Neural cell (in vitro differentiated cells): ENCODE results near the gene PP2D1. TPM values are rescaled to one million over a fixed set of nuclear protein-coding genes. Genes with fewer than 3 reads are reported as not detected.

Experiments
- H2AFZ ChIP-seq: fragments of 200-600, 300-800 bp; sonication (generic), shearing (Covaris generic); 2 replicates; pipeline ENCODE4 v1.6.0; 2014; ENCODE audit warnings: low read depth, mild to moderate bottlenecking, antibody characterized with exemption, low read length, moderate library complexity
- H3F3A ChIP-seq: fragments of 200-600 bp; shearing (Covaris generic); 2 replicates; pipeline ENCODE4 v1.6.1; 2016; ENCODE audit warnings: mild to moderate bottlenecking, moderate library complexity, mixed read lengths, antibody characterized with exemption, low read length; ENCODE audit not compliant: insufficient read depth, poor library complexity, severe bottlenecking
- H3K27ac ChIP-seq: fragments of 200-600, 300-800 bp; sonication (generic), shearing (Covaris generic); 2 replicates; pipeline ENCODE4 v1.5.1; 2014; ENCODE audit warnings: mild to moderate bottlenecking, low read length, moderate library complexity
- H3K27me3 ChIP-seq: fragments of 300-800, 200-600 bp; sonication (generic), shearing (Covaris generic); 2 replicates; pipeline ENCODE4 v1.6.0; 2014; ENCODE audit warnings: mild to moderate bottlenecking, low read depth, low read length, moderate library complexity; ENCODE audit not compliant: insufficient read depth
- H3K36me3 ChIP-seq: fragments of 300-800, 200-600 bp; sonication (generic), shearing (Covaris generic); 2 replicates; pipeline ENCODE4 v1.5.1; 2014; ENCODE audit warnings: mild to moderate bottlenecking, antibody characterized with exemption, low read length, moderate library complexity; ENCODE audit not compliant: insufficient read depth
- H3K4me2 ChIP-seq: fragments of 300-800, 200-600 bp; sonication (generic), shearing (Covaris generic); 2 replicates; pipeline ENCODE4 v1.6.0; 2014; ENCODE audit warnings: mild to moderate bottlenecking, low read length
- H3K4me3 ChIP-seq: fragments of 300-800, 200-600 bp; sonication (generic), shearing (Covaris generic); 2 replicates; pipeline ENCODE4 v1.5.1; 2014; ENCODE audit warnings: mild to moderate bottlenecking, low read length, moderate library complexity
- H3K79me2 ChIP-seq: fragments of 200-600 bp; shearing (Covaris generic); replicated peaks from 2 replicates; pipeline ENCODE4 v1.6.0; 2014; ENCODE audit warnings: mild to moderate bottlenecking, low read length, moderate library complexity; ENCODE audit not compliant: insufficient read depth
- H3K9ac ChIP-seq: fragments of 300-800, 200-600 bp; sonication (generic), shearing (Covaris generic); 2 replicates; pipeline ENCODE4 v1.6.1; 2016; ENCODE audit warnings: mild to moderate bottlenecking, low read length, mixed read lengths
- H3K9me2 ChIP-seq: fragments of 200-600 bp; shearing (Covaris generic); 2 replicates; pipeline ENCODE4 v1.6.1; 2016; ENCODE audit warnings: mild to moderate bottlenecking, low read length, mixed read lengths; ENCODE audit not compliant: insufficient read depth
- H3K9me3 ChIP-seq: fragments of 200-600, 300-800 bp; sonication (generic), shearing (Covaris generic); 2 replicates; pipeline ENCODE4 v1.6.1; 2016; ENCODE audit warnings: mild to moderate bottlenecking, mixed run types, low read length, moderate library complexity, mixed read lengths
- H4K20me1 ChIP-seq: fragments of 200-600 bp; shearing (Covaris generic); 2 replicates; pipeline ENCODE4 v1.6.1; 2016; ENCODE audit warnings: mild to moderate bottlenecking, mixed run types; ENCODE audit not compliant: insufficient read depth
- EP300 ChIP-seq: fragments of 450-650 bp; conservative IDR thresholded peaks from 2 replicates; pipeline ENCODE4 v1.6.1; 2014; ENCODE audit warnings: antibody characterized with exemption, mild to moderate bottlenecking, moderate library complexity; ENCODE audit not compliant: poor library complexity, severe bottlenecking
- EZH2 ChIP-seq: fragments of 200-600, 300-800 bp; shearing (Covaris generic), sonication (generic); IDR thresholded peaks from 2 replicates; pipeline ENCODE4 v1.6.1; 2014; ENCODE audit warnings: antibody characterized with exemption, low read length, borderline replicate concordance, mild to moderate bottlenecking; ENCODE audit not compliant: insufficient read depth, poor library complexity, severe bottlenecking
- MXI1 ChIP-seq: fragments of 450-650 bp; conservative IDR thresholded peaks from 2 replicates; pipeline ENCODE4 v1.6.1; 2014; ENCODE audit warnings: antibody characterized with exemption, mild to moderate bottlenecking; ENCODE audit not compliant: poor library complexity, severe bottlenecking
- POLR2AphosphoS5 ChIP-seq: IDR thresholded peaks from 2 replicates; pipeline ENCODE4 v1.6.1; 2012
- RAD21 ChIP-seq: fragments of 450-650 bp; conservative IDR thresholded peaks from 2 replicates; pipeline ENCODE4 v1.6.1; 2014; ENCODE audit warnings: antibody characterized with exemption, mild to moderate bottlenecking, moderate library complexity
- SMC3 ChIP-seq: fragments of 450-650 bp; conservative IDR thresholded peaks from 2 replicates; pipeline ENCODE4 v1.6.1; 2014; ENCODE audit warnings: antibody characterized with exemption, mild to moderate bottlenecking, moderate library complexity; ENCODE audit not compliant: poor library complexity
- TAF1 ChIP-seq: IDR thresholded peaks from 2 replicates; pipeline ENCODE4 v1.6.1; 2012; ENCODE audit warnings: low read depth
- polyA plus RNA-seq: library from polyadenylated mRNA; depleted of rRNA; stranded (reverse); fragments of >200 nt; gene quantifications from 2 replicates; pipeline ENCODE4 v1.2.3, GENCODE V29; 2014
- TF ChIP-seq, protein P1 (sequence below): IDR thresholded peaks from 2 replicates; pipeline ENCODE4 v1.6.1; 2012; ENCODE audit warnings: borderline replicate concordance
- TF ChIP-seq, protein P2 (sequence below): fragments of 450-650 bp; IDR thresholded peaks from 2 replicates; pipeline ENCODE4 v1.5.1; 2014; ENCODE audit warnings: antibody characterized with exemption, mild to moderate bottlenecking, moderate library complexity; ENCODE audit not compliant: poor library complexity, severe bottlenecking

The PP2D1 gene
- polyA plus RNA-seq, 1 donor from 2014 or later, result not detected

DNA sequence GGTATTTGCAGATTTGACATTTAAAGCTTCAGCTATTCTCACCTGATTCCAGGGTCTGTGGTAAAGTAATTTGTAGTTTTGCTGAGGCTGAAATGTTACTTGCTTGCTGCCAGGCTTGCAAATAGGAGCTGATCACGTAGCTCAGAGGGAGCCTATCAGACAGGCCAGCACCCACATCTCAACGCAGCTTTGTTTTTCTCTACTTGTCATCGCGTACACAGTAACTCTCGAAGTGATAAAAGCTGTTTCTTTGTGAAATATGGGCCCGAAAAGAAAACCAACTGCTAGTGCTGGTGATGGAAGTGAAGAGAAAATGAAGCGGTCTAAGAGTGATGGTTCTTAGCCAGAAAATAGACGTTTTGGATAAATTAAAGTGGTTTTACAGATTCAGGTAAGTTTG, 41.7 kb downstream of the PP2D1 start:
- Histone ChIP-seq H3K79me2 (peaks cover 41% of the 10 kb centered on the region), H3F3A (no peaks in the 10 kb centered on the region), H3K9me2 (no peaks in the 10 kb centered on the region), H3K4me3 (no peak overlapping the region), H3K4me2 (no peak overlapping the region), H2AFZ (no peak overlapping the region), H3K27ac (no peak overlapping the region), H3K27me3 (no peaks in the 10 kb centered on the region), H4K20me1 (no peaks in the 10 kb centered on the region), H3K9ac (no peak overlapping the region), H3K36me3 (no peaks in the 10 kb centered on the region), H3K9me3 (no peaks in the 10 kb centered on the region)
- TF ChIP-seq EP300 (no peak), EZH2 (no peak), MXI1 (no peak), TAF1 (no peak), POLR2AphosphoS5 (no peak), SMC3 (no peak), RAD21 (no peak)
- TF ChIP-seq, protein P1, sequence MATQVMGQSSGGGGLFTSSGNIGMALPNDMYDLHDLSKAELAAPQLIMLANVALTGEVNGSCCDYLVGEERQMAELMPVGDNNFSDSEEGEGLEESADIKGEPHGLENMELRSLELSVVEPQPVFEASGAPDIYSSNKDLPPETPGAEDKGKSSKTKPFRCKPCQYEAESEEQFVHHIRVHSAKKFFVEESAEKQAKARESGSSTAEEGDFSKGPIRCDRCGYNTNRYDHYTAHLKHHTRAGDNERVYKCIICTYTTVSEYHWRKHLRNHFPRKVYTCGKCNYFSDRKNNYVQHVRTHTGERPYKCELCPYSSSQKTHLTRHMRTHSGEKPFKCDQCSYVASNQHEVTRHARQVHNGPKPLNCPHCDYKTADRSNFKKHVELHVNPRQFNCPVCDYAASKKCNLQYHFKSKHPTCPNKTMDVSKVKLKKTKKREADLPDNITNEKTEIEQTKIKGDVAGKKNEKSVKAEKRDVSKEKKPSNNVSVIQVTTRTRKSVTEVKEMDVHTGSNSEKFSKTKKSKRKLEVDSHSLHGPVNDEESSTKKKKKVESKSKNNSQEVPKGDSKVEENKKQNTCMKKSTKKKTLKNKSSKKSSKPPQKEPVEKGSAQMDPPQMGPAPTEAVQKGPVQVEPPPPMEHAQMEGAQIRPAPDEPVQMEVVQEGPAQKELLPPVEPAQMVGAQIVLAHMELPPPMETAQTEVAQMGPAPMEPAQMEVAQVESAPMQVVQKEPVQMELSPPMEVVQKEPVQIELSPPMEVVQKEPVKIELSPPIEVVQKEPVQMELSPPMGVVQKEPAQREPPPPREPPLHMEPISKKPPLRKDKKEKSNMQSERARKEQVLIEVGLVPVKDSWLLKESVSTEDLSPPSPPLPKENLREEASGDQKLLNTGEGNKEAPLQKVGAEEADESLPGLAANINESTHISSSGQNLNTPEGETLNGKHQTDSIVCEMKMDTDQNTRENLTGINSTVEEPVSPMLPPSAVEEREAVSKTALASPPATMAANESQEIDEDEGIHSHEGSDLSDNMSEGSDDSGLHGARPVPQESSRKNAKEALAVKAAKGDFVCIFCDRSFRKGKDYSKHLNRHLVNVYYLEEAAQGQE, result no peak
- TF ChIP-seq, protein P2, sequence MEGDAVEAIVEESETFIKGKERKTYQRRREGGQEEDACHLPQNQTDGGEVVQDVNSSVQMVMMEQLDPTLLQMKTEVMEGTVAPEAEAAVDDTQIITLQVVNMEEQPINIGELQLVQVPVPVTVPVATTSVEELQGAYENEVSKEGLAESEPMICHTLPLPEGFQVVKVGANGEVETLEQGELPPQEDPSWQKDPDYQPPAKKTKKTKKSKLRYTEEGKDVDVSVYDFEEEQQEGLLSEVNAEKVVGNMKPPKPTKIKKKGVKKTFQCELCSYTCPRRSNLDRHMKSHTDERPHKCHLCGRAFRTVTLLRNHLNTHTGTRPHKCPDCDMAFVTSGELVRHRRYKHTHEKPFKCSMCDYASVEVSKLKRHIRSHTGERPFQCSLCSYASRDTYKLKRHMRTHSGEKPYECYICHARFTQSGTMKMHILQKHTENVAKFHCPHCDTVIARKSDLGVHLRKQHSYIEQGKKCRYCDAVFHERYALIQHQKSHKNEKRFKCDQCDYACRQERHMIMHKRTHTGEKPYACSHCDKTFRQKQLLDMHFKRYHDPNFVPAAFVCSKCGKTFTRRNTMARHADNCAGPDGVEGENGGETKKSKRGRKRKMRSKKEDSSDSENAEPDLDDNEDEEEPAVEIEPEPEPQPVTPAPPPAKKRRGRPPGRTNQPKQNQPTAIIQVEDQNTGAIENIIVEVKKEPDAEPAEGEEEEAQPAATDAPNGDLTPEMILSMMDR, result no peak

- no peak overlapping the region for H3K9ac ChIP-seq
- no peak overlapping the region for H3K4me3 ChIP-seq
- no peaks in the 10 kb centered on the region for H4K20me1 ChIP-seq
- TF ChIP-seq, protein P1, result no peak
- TF ChIP-seq MXI1 (no peak), EP300 (no peak), RAD21 (no peak), SMC3 (no peak), EZH2 (no peak), TAF1 (no peak), POLR2AphosphoS5 (no peak)
- TF ChIP-seq, protein P2, result no peak
- H3K36me3 ChIP-seq, result no peaks in the 10 kb centered on the region
- H3K4me2 ChIP-seq, result no peak overlapping the region
- H3K27me3 ChIP-seq, result no peaks in the 10 kb centered on the region
- no peaks in the 10 kb centered on the region for H3K9me2 ChIP-seq
- H3K27ac ChIP-seq, result no peak overlapping the region
- no peak overlapping the region for H2AFZ ChIP-seq
- H3K79me2 ChIP-seq, result peaks cover 46% of the 10 kb centered on the region
- no peaks in the 10 kb centered on the region for H3K9me3 ChIP-seq
- no peaks in the 10 kb centered on the region for H3F3A ChIP-seq
Observed at GRCh38 chr3:19967812-19968211, 44.3 kb downstream of the PP2D1 start.
